Lower leg skin (tissue), 4 donors: ENCODE data around the gene CHCHD1. TPM values are rescaled to one million over a fixed set of nuclear protein-coding genes. Genes with fewer than 3 reads are reported as not detected.
"Not testable (repeated sequence)": the region's sequence is repeated elsewhere in the genome, so short reads cannot be mapped to it uniquely, and the experiment has no call there.

Experiments
- DNase-seq, 2 donors: peaks; one replicate each; pipeline ENCODE4 v3.0.0-alpha.2; 2019; ENCODE audit warnings: low spot score in 2 of 2
- H3K4me3 ChIP-seq: fragments of 200-600 bp; sonication (generic); 2 replicates; pipeline ENCODE4 v1.5.1; 2017; ENCODE audit warnings: mild to moderate bottlenecking, low read depth; ENCODE audit not compliant: poor library complexity, severe bottlenecking
- POLR2A ChIP-seq, 2 donors: fragments of 450-650 bp; IDR thresholded peaks; one replicate each; pipeline ENCODE4 v1.6.1; 2016 to 2017; ENCODE audit warnings: antibody characterized with exemption in 2 of 2, mild to moderate bottlenecking in 1 of 2, moderate library complexity in 1 of 2
- WGBS, 2 donors: methylation state at CpG; one replicate each; pipeline ENCODE4 v1.1.5; 2018; 5-methylcytosine and 5-hydroxymethylcytosine counted together
- intact Hi-C: fragments of 100-400 bp; cut with DNase I; formaldehyde crosslinking; loops from one replicate; pipeline ENCODE4 v1.15.0; 2023; ENCODE audit warnings: low total_unique reads
- total RNA-seq, 4 donors: library from RNA; depleted of rRNA; stranded (reverse); fragments of >200 nt; gene quantifications; one replicate each; pipeline ENCODE4 v1.1.0, GENCODE V29; 2016
- TF ChIP-seq, protein P1 (sequence below), 3 donors: fragments of 450-650 bp; IDR thresholded peaks; one replicate each; pipeline ENCODE4 v1.5.1; 2016; ENCODE audit warnings: antibody characterized with exemption in 3 of 3, mild to moderate bottlenecking in 3 of 3, moderate library complexity in 2 of 3

CHCHD1 gene
- total RNA-seq, 4 donors from 2014 or later, result 27.6 to 36.5 (median 34.2) TPM

DNA sequence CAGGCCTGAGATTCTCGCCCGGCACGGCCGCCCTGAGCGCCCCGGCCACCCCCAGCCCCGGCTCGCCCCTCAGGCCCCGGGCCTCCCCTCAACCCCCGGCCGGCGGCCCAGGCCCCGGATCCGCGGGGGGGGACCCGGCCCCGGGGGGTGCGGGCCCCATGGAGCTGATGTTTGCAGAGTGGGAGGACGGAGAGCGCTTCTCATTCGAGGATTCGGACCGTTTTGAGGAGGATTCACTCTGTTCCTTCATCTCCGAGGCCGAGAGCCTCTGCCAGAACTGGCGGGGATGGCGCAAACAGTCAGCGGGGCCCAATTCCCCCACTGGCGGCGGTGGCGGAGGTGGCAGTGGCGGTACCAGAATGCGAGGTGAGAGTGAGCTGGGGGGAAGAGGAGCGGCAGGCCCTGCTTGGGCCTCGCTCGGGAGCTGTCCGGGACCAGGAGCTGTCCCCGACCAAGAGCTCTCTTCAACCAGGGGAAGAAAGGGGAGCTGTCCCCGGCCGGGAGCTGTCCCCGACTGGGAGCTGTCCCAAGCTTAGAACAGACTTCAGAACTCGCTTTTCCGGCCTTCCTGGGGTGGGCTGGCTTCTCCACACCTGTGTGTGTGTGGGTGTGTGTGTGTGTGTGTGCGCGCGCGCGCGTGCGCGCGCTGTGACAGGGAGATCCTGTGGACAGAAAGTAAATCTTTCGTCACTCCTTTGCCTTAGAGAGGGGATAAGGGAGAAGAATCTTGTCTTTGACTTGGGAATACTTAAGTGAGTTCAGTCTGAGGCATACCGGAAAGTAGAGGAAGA, 4.1 kb downstream of the CHCHD1 start:
- no peak for DNase-seq
- intact Hi-C loops, result no loop called here
- H3K4me3 ChIP-seq, result peak overlapping the region; percentile 100
- TF ChIP-seq, protein P1, sequence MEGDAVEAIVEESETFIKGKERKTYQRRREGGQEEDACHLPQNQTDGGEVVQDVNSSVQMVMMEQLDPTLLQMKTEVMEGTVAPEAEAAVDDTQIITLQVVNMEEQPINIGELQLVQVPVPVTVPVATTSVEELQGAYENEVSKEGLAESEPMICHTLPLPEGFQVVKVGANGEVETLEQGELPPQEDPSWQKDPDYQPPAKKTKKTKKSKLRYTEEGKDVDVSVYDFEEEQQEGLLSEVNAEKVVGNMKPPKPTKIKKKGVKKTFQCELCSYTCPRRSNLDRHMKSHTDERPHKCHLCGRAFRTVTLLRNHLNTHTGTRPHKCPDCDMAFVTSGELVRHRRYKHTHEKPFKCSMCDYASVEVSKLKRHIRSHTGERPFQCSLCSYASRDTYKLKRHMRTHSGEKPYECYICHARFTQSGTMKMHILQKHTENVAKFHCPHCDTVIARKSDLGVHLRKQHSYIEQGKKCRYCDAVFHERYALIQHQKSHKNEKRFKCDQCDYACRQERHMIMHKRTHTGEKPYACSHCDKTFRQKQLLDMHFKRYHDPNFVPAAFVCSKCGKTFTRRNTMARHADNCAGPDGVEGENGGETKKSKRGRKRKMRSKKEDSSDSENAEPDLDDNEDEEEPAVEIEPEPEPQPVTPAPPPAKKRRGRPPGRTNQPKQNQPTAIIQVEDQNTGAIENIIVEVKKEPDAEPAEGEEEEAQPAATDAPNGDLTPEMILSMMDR (IDR thresholded peaks at IDR 0.05), result no peak
- TF ChIP-seq POLR2A (IDR thresholded peaks at IDR 0.05), result no peak
- WGBS, 2 donors, result 0% methylated on average over 24 to 35 of the region's 54 CpGs

DNA sequence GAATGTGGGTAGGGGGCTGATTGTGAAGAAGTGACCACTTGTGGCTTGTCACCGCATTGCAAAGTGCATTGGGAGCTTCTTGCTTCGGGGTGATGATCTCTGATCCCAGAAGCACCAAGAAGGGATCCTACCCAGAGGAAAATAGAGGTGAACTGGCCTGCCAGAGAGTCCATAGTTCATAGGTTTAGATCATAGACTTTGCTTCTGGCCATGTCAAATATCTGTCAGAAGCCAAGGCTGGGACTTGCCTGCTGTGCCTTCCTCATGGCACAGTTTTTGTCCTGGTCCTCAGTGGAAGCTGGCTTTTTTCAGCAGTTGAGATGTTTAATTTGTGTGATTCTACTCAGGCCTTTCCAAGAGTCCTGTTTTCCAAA, 4.7 kb downstream of the CHCHD1 start:
- H3K4me3 ChIP-seq, result peak overlapping the region; percentile 100
- intact Hi-C loops, result no loop called here

DNA sequence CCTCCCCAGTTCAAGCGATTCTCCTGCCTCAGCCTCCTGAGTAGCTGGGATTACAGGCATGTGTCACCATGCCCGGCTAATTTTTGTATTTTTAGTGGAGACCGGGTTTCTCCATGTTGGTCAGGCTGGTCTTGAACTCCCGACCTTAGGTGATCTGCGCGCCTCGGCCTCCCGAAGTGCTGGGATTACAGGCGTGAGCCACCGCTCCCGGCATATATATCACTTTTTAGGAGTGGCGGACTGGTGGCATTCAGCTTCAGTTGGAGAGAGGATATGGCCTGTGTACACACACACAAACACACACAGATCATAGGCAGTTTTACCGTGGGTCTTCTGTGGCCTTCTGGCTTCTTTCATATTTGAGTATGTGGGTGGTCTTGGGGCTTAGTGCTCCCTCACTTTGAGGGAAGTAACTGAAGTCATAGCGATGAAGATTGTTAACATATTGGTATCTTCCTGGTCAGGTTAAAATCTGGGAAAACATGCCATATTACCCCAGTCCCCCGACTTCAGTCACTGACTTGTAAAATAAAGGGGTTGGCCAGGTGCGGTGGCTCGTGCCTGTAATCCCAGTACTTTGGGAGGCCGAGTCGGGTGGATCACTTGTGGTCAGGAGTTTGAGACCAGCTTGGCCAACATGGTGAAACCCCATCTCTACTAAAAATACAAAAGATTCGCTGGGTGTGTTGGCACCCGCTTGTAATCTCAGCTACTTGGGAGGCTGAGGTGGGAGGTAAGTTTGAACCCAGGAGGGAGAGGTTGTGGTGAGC, 5.4 kb downstream of the CHCHD1 start:
- intact Hi-C loops, H3K4me3 ChIP-seq, DNase-seq: not testable (repeated sequence)
- WGBS, 2 donors, result 88 to 91% methylated on average over 21 of the region's 21 CpGs

More for the DNA sequence above, 4.7 kb downstream of the CHCHD1 start:
- TF ChIP-seq, protein P1 (IDR thresholded peaks at IDR 0.05), result no peak
- no peak for TF ChIP-seq POLR2A (IDR thresholded peaks at IDR 0.05)
- DNase-seq, result no peak
- 3 to 5% methylated on average over 2 of the region's 2 CpGs for WGBS, 2 donors

DNA sequence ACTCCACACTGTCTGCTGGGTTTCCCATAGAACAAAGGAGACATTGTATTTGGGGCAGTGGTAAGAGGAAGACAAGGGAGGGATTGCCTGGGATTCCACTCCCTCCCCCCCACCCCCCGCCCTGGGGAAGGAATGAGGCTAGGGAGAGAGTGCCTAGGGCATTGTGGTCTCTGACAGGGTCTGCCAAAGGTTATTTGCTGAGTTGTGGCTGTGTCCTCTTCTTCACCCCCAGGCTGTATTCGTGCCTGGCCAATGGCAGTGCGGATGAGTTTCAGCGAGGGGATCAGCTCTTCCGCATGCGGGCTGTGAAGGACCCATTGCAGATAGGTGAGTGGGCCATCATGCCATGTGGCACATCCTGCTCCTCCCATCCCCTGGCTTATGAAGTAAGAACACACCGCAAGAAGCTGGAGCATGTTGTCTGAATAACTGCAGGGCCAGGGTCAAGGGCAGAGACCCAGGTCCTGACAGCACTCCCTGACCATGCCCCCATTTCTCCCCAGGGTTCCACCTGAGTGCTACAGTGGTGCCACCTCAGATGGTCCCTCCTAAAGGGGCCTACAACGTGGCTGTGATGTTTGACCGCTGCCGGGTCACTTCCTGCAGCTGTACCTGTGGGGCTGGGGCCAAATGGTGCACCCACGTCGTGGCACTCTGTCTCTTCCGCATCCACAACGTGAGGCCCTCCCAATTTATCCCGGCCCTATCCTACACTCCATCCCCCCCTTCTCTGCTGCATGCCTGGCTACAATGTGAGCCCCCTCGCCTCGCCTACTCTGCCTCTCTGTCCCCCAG, 7.2 kb downstream of the CHCHD1 start:
- WGBS, 2 donors, result 88% methylated on average over 17 of the region's 17 CpGs
- no peak for DNase-seq
- TF ChIP-seq, protein P1 (IDR thresholded peaks at IDR 0.05), result no peak
- no peak for TF ChIP-seq POLR2A (IDR thresholded peaks at IDR 0.05)
- H3K4me3 ChIP-seq, result no peak overlapping the region
- intact Hi-C loops, result no loop called here

DNA sequence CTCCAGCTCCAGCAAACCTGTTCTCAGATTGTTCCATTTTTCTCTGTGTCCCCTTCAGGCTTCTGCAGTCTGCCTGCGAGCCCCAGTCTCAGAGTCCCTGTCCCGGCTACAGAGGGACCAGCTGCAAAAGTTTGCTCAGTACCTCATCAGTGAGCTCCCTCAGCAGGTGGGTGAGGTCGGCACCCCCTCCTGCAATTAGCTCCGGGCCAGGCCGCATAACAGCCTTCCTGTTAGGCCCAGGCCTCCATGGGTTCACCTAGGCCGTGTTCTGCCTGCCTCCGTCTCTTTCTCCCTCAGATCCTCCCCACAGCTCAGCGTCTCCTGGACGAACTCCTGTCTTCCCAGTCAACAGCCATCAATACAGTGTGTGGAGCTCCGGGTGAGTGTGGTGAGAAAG, 7.8 kb downstream of the CHCHD1 start:
- no peak for DNase-seq
- TF ChIP-seq, protein P1 (IDR thresholded peaks at IDR 0.05), result no peak
- no peak for TF ChIP-seq POLR2A (IDR thresholded peaks at IDR 0.05)
- intact Hi-C loops, result no loop called here
- WGBS, 2 donors, result 85 to 89% methylated on average over 10 of the region's 10 CpGs
- H3K4me3 ChIP-seq, result no peak overlapping the region
